ENCODE measurements around the gene GLB1L2. TPM values are rescaled to one million over a fixed set of nuclear protein-coding genes. Genes with fewer than 3 reads are reported as not detected.
A peak's percentile ranks its signal among the peaks of the same experiment; 100 is the strongest.

Gene GLB1L2
- total and polyA plus RNA-seq, 4 donors: 2.0 to 14.1 (median 11.9) TPM

DNA sequence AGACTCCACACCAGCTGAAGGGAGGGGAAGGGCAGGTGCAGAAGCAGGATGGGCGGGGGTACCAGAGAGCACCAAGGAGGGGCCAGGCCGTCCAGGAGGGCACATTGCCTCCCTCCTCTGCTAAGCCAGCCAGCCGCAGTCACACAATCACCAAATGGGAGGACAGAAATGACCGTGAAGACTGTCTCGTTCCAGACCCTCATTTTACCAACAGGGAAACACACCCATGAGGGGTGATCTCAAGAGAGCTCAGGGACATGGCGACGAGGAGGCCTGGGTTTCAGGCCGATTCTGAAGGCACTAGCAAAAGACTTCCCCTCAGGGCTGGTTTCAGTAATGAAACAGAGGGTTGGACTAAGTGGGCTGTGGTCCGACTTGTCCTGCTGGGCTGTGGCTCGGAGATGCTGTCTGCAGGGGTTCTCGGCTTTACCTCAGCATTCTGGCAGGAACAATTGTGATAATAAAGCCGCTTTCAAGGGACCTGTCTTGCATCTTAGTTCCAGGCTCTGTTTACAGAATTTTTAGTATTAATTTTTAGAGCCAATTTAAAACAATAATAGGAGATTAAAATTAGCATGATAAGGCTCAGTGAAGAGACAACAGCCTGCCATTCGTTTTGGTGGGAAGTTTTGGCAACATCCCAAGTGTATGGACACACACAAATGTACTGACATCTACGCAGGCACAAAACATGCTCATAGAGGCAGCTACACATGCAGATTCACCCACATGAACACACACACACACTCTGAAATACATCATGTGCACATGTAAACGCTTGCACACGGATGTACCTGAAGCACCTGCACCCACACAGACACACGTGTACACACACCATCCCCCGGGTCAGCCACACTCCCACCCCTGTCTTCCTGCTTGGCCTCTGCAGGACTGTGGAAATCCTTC is 82.3 kb downstream of the GLB1L2 start:
- peaks cover 3% of the 10 kb centered on the region for H3K27me3 ChIP-seq (ENCODE audit: control insufficient read depth, insufficient read depth, low read length)
- H3K9me3 ChIP-seq (ENCODE audit: control insufficient read depth, insufficient read depth, low read length): no peaks in the 10 kb centered on the region
- peaks cover 9% of the 10 kb centered on the region for H3K36me3 ChIP-seq (ENCODE audit: control insufficient read depth, insufficient read depth, low read length)
- no peak overlapping the region for H3K4me3 ChIP-seq (ENCODE audit: low read depth, low read length)
- 26% methylated on average over 14 of the region's 18 CpGs for WGBS (ENCODE audit: insufficient coverage)
- H3K4me1 ChIP-seq (ENCODE audit: control insufficient read depth, insufficient read depth, low read length): peaks cover 60% of the 10 kb centered on the region
- DNase-seq (ENCODE audit: low read depth in 4 of 6, low spot score in 6 of 6): peak in 2 of 6 donors; percentile 33 to 67
- peak overlapping the region; percentile 27 for H3K27ac ChIP-seq (ENCODE audit: low read depth, low read length)

GRCh38 chr11:134414766-134415765 is 83.3 kb downstream of the GLB1L2 start:
- peak in 2 of 6 donors; percentile 46 to 79 for DNase-seq (ENCODE audit: low read depth in 4 of 6, low spot score in 6 of 6)
- H3K4me3 ChIP-seq (ENCODE audit: low read depth, low read length): no peak overlapping the region
- H3K27me3 ChIP-seq (ENCODE audit: control insufficient read depth, insufficient read depth, low read length): peaks cover 3% of the 10 kb centered on the region
- peaks cover 50% of the 10 kb centered on the region for H3K4me1 ChIP-seq (ENCODE audit: control insufficient read depth, insufficient read depth, low read length)
- H3K27ac ChIP-seq (ENCODE audit: low read depth, low read length): no peak overlapping the region
- 23% methylated on average over 10 of the region's 17 CpGs for WGBS (ENCODE audit: insufficient coverage)
- H3K36me3 ChIP-seq (ENCODE audit: control insufficient read depth, insufficient read depth, low read length): peaks cover 3% of the 10 kb centered on the region
- H3K9me3 ChIP-seq (ENCODE audit: control insufficient read depth, insufficient read depth, low read length): no peaks in the 10 kb centered on the region

GRCh38 chr11:134416726-134417125 is 84.9 kb downstream of the GLB1L2 start:
- 93% methylated on average over 9 of the region's 10 CpGs for WGBS (ENCODE audit: insufficient coverage)
- Histone ChIP-seq H3K36me3 (ENCODE audit: control insufficient read depth, insufficient read depth, low read length) (no peaks in the 10 kb centered on the region), H3K9me3 (ENCODE audit: control insufficient read depth, insufficient read depth, low read length) (no peaks in the 10 kb centered on the region), H3K4me1 (ENCODE audit: control insufficient read depth, insufficient read depth, low read length) (peaks cover 36% of the 10 kb centered on the region), H3K27me3 (ENCODE audit: control insufficient read depth, insufficient read depth, low read length) (no peaks in the 10 kb centered on the region), H3K27ac (ENCODE audit: low read depth, low read length) (no peak overlapping the region), H3K4me3 (ENCODE audit: low read depth, low read length) (no peak overlapping the region)
- no peak for DNase-seq (ENCODE audit: low read depth in 4 of 6, low spot score in 6 of 6)

DNA sequence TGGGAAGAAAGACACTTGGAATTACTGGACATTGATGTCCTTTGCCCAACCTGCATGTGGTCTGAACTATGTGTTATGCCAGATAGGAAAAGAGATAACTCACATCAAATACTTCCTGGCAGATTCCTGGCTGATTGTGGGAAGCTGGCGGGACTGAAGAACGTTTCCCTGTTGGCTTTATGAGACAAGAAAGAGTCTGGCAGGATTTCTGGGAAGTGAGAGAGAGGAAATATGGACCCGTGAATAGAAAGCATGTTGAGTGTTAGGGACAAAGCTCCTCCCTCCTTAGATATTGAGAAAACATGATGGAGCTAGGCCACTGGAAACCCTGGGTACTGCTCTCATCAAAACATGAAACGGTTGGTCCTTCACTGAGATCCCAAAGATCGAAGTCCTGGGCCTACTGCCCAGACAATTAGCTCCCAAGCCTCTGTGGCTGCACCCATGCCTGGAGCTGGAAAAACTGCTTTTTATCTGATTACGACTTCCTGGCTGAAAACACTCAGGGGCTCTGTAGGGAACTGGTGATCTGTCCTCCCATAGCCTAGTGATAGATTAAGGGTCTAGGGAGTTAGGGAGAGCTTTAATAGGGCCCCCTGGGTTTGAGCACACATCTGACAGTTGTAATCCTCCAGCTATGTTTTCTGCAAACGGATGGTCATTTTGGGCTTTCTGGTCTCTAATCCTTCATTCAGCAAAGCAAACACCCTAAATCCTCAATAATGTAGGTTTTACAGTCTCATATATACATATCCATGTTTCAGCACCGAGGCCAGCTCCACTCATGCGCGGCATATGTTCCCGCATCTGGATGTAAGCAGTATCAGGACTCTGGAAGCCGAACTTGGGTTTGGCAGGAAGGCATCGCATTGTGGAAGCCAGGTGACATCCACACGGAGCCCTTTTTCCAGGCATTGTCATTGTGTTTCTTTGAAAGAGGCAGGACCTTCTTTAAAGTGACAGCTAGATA is 86.4 kb downstream of the GLB1L2 start:
- peaks cover 27% of the 10 kb centered on the region for H3K4me1 ChIP-seq (ENCODE audit: control insufficient read depth, insufficient read depth, low read length)
- H3K27me3 ChIP-seq (ENCODE audit: control insufficient read depth, insufficient read depth, low read length): no peaks in the 10 kb centered on the region
- no peak overlapping the region for H3K27ac ChIP-seq (ENCODE audit: low read depth, low read length)
- H3K36me3 ChIP-seq (ENCODE audit: control insufficient read depth, insufficient read depth, low read length): no peaks in the 10 kb centered on the region
- no peak overlapping the region for H3K4me3 ChIP-seq (ENCODE audit: low read depth, low read length)
- WGBS (ENCODE audit: insufficient coverage): 63% methylated on average over 12 of the region's 14 CpGs
- H3K9me3 ChIP-seq (ENCODE audit: control insufficient read depth, insufficient read depth, low read length): no peaks in the 10 kb centered on the region
- DNase-seq (ENCODE audit: low read depth in 4 of 6, low spot score in 6 of 6): peak in 2 of 6 donors; percentile 59

DNA sequence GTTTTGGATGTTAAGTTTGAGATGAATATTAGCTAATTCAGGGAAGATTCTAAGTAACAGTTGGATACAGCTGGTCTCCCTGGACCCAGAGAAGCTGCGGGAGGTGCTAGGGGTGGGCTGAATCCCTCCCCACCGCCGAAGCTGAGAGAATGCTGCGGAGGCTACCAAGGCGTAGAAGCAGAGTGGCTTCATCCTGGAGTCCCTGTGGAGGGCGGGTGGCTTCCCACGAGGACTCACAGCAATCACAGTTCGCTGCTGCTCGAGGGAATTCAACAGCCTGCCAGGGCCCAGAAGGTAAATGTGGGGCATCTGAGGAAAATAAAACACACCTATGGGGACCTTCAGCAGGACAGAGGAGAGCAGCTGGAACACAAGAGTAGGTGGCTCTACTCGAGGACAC is 91.3 kb downstream of the GLB1L2 start:
- Histone ChIP-seq H3K27ac (ENCODE audit: low read depth, low read length) (no peak overlapping the region), H3K4me1 (ENCODE audit: control insufficient read depth, insufficient read depth, low read length) (peaks cover 16% of the 10 kb centered on the region), H3K27me3 (ENCODE audit: control insufficient read depth, insufficient read depth, low read length) (no peaks in the 10 kb centered on the region), H3K9me3 (ENCODE audit: control insufficient read depth, insufficient read depth, low read length) (no peaks in the 10 kb centered on the region), H3K36me3 (ENCODE audit: control insufficient read depth, insufficient read depth, low read length) (no peaks in the 10 kb centered on the region), H3K4me3 (ENCODE audit: low read depth, low read length) (no peak overlapping the region)
- DNase-seq (ENCODE audit: low read depth in 4 of 6, low spot score in 6 of 6): no peak
- 90% methylated on average over 8 of the region's 10 CpGs for WGBS (ENCODE audit: insufficient coverage)

- Histone ChIP-seq H3K9me3 (ENCODE audit: control insufficient read depth, insufficient read depth, low read length) (no peaks in the 10 kb centered on the region), H3K27ac (ENCODE audit: low read depth, low read length) (no peak overlapping the region), H3K4me1 (ENCODE audit: control insufficient read depth, insufficient read depth, low read length) (peaks cover 19% of the 10 kb centered on the region), H3K4me3 (ENCODE audit: low read depth, low read length) (no peak overlapping the region), H3K27me3 (ENCODE audit: control insufficient read depth, insufficient read depth, low read length) (no peaks in the 10 kb centered on the region), H3K36me3 (ENCODE audit: control insufficient read depth, insufficient read depth, low read length) (no peaks in the 10 kb centered on the region)
- DNase-seq (ENCODE audit: low read depth in 4 of 6, low spot score in 6 of 6): no peak
- 63% methylated on average over 1 of the region's 2 CpGs for WGBS (ENCODE audit: insufficient coverage)
Observed at GRCh38 chr11:134425413-134425812, 93.6 kb downstream of the GLB1L2 start.

Other genes with a start within 250 kb of the GLB1L2 start
- 10 to 100 TPM; 18.8 to 20.7 TPM for gene NCAPD3, start 108.0 kb upstream of the GLB1L2 start, total RNA-seq
- gene NCAPD3, start 108.0 kb upstream of the GLB1L2 start, polyA plus RNA-seq (ENCODE audit: insufficient read length in 2 of 2): 10 to 100 TPM; 22.9 to 23.0 TPM
- gene VPS26B, start 107.3 kb upstream of the GLB1L2 start, total RNA-seq: 10 to 100 TPM; 51.0 to 54.3 TPM
- gene VPS26B, start 107.3 kb upstream of the GLB1L2 start, polyA plus RNA-seq (ENCODE audit: insufficient read length in 2 of 2): 100 to 1,000 TPM in 1 of 2 donors, 10 to 100 TPM in 1; 99.4 to 109 TPM
- 10 to 100 TPM; 54.4 to 91.2 TPM for gene THYN1, start 78.6 kb upstream of the GLB1L2 start, total RNA-seq
- gene THYN1, start 78.6 kb upstream of the GLB1L2 start, polyA plus RNA-seq (ENCODE audit: insufficient read length in 2 of 2): 10 to 100 TPM; 72.0 to 74.4 TPM
- 10 to 100 TPM; 25.9 to 30.2 TPM for gene ACAD8, start 78.4 kb upstream of the GLB1L2 start, total RNA-seq
- 10 to 100 TPM; 43.2 to 53.5 TPM for gene ACAD8, start 78.4 kb upstream of the GLB1L2 start, polyA plus RNA-seq (ENCODE audit: insufficient read length in 2 of 2)
- gene GLB1L3, start 55.6 kb upstream of the GLB1L2 start, total RNA-seq: under 1 TPM; 0.28 to 0.69 TPM
- gene GLB1L3, start 55.6 kb upstream of the GLB1L2 start, polyA plus RNA-seq (ENCODE audit: insufficient read length in 2 of 2): 1 to 10 TPM; 2.6 to 2.9 TPM
- gene B3GAT1, start 80.3 kb downstream of the GLB1L2 start, total RNA-seq: 10 to 100 TPM; 25.5 to 31.7 TPM
- gene B3GAT1, start 80.3 kb downstream of the GLB1L2 start, polyA plus RNA-seq (ENCODE audit: insufficient read length in 2 of 2): 100 to 1,000 TPM; 142 to 186 TPM